Inferior parietal cortex (tissue), 1 donor: Measurements from ENCODE around the gene POMC.
"Not testable (repeated sequence)": the region's sequence is repeated elsewhere in the genome, so short reads cannot be mapped to it uniquely, and the experiment has no call there.

ENCODE experiments used
- DNase-seq: peaks from one replicate; pipeline ENCODE4 v3.0.0-alpha.2; 2016; ENCODE audit errors: extremely low spot score

Gene POMC

DNA sequence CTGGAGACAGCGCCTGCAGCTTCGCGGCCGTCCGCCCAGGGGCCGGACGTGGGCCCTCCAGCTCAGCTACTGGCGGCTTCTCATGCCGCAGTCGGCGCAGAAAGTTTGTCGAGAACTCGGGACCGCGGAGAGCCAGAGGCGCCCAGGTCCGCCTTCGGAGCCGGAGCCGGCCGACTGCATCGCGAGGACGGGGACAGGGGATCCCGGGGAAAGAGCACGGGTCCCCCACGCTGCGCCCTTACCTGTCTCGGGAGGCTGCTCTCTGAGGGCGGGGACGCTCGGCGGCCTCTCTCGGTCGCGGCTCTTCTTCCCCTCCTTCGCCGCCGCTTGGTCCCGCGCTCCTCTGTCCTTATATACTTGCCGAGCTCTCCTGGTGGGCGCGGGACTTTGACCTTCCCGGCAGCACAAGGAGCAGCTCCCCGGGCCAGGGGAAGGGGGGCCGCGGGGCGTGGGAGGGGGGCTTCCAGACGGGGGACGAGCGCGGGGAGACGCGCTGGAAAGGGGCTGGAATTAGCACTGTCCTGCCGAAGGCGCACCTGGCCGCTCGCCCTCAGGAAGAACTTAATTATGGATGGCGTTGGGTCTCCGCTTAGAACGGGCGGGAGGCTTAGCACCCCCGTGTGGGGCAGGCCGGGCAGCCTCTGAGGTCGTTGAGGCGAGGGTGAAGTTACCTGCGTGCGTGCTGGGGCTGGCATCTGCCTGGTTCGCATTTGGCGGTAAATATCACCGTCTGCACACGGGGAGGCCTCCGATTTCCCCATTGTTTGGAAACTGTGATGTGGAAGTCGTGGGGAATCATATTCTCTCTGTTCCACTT is at the start of gene POMC:
POMC (minus strand) TSS at position 325 of the 817 bp plus-strand sequence. CDS start 3,808 bp downstream, outside the sequence.
- DNase-seq = no peak

DNA sequence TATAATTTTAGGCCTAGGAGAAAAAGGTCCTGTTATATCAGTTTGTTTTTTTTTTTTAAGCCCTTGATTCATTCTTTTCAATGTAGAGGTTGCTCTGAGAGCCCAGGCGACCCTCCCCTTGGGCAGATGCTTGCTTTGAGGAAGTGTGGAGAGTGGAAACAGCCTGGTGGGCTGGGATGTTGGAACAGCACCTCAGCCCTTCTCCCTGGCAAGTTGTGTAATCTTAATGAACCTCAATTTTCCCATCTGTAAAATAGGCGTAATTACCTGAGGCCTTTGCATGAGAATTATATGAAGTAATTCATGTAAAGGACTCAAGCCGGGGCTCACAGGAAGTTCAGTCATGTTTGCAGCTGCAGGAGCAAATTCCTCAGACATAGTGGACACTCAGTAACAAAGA is 49.7 kb upstream of the POMC start:
- no peak for DNase-seq

DNA sequence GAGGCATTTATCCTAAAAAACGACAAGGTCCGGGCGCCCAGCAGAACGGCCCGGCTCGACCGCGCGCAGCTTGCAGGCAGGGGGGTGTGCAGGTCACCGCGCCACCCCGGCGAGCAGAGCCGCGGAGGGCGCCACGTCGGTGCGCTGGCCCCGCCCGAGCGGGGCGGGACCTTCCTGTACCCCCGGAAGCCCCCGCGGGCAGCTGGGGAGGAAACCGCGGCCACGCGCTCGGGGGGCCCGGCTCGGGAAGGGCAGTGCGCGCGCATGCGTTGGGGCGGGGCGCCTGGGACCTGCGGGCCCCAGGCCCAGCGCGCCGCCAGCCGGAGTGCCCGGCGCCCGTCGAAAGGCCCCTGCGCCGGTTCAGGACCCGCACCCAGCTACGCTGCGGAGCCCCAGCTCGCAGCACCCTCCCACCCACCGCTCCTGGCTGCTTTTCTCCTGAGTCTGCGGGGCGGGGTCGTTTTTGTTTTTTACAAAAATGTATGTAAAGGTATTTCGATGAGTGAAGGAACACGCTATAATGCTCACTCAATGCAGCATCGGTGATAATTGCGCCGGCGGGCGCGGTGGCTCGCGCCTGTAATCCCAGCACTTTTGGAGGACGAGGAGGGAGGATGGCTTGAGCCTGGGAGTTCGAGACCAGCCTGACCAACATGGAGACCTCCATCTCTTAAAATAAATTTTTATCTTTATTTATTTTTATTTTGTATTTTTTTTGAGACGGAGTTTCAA is 47.7 kb upstream of the POMC start:
- no peak for DNase-seq

DNA sequence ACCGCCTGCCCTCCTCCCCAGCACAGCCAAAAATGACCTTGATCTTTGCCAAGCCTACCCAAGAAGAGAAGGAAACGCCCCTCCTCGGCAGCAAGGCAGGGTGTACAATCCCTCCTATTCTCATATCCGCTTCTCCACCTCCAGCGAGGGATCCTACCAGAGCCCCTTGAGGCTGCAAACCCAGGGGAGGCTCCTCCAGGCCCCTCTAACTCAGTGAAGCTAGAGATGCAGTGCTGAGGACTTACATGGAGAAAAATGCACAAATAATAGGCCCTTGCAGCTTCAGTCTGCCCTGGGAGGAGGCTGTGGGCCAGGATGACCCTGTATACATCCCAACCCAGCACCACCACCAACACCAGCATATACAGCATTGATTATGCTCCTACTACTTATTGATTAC is 46.9 kb upstream of the POMC start:
- no peak for DNase-seq

DNA sequence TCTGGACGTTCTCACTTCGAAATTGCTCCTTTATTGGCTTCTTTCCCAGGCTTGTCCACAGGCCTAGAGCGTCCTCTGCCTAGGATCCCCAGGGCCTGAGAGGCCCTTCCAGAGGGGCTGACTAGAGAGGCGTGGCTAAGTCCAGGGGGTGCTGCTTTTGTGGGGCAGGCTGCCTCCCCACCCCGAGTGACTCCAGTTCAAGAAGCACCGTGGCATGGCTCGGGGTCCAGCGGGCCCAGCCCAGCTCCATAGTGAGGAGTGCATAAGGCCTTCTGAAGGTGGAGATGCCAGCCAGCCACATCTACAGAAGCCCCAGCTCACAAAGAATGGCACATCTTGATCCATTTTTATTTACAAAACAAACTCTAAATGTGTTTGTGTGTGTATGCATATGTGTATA is 44.8 kb upstream of the POMC start:
- no peak for DNase-seq

DNA sequence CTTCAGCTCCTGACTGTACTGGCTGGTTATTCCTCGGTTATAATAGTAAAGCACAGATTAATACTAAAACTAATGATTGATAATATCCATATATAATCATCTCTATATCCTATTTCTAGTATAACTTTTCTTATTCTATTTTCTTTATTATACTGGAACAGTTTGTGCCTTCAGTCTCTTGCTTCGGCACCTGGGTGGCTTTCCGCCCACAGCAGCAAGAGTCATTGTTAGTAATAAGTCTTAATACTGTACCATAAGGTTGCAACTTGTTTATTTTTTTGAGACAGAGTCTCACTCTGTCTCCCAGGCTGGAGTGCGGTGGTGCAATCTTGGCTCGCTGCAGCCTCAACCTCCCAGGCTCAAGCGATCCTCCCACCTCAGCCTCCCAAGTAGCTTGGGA is 42.5 kb upstream of the POMC start:
- DNase-seq = not testable (repeated sequence)

DNA sequence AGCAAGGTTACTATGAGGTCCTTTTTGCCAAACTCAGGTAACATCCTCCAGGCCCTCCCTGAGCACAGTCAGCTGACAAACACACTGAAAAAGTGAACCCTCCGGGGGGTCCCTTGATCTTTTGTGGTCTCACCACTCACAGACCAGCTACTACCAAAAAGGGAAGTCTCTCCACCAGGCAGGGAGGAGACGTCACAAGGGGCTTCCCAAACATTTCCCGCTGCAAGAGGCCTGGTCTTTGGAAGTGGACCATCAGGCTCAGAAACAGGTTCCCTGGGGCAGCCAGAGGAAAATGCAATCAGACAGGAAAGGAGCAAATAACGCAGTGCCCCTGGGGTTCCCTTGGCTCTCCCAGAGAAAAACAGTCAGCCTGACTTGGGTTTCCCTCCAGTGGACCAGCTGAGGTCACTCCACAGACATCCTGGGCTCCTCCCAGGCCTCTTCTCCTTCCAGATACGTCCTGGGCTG is 38.7 kb upstream of the POMC start:
- DNase-seq = no peak

DNA sequence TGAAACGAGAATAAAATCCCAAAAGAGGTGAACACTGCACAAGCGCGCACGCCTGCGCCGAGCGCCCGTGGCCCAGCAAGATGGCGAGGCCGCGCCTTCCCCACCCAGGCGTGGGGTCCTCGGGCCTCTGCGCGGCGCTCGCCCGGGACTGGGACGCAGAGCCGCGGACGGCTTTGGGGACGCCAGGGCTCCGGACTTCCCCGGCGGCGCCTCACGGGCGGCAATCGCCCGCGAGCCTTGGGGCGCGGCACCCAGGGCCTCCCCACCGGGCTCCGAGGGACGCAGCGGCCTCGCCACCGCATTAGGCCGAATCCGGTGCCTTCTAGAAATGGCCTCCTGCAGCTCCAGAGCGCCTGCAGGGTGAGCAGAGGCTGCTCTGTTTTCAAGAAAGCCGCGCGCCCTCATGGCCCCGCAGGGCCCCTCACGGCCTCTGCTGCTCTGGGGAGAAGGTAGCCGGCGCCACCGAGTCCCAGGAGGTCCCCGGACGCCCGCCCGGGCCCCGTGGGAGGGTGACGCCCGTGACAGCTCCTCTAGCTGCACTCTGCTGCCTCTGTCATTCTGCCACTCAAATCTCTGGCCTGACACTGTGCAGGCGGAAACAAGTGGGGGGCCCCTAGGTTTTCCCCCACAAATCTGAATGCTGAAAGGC is 35.9 kb upstream of the POMC start:
- no peak for DNase-seq

DNA sequence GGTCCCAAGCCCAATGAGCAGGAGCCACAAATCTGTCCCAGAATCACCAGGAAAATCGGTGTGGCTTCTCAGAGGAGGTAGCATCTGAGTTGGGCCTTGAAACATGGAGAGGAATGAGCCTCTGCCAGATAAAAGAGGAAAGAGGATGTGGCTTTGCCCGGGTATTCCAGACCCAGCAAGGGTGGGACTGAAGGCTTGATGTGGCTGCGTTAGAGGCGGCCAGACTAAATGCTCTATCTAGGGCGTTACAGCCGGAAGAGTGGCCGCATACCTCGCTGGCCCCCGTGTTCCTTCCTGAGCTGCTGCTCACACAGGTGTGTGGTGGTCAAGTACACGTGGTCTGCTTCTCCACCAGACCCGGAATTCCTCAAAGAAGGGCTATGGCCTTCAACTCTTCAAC is 33.9 kb upstream of the POMC start:
- DNase-seq = no peak

DNA sequence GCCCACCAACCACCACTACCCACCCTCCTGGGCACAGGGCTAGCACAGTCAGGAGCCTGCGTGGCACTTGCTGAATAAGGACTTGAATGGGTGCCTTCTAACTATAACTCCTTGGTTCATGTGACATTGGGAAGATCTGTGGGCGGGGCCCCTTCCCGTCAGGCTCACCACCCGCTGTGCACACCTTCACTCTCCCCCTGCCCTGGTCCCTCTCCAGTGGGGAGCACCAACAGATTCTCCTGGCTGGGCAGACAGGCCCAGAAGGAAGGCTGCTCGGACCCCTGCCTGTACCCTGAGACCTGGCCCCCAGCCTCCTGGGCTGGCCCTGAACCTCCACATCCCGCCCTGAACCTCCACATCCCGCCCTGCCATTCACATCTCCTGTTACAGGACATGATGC is 33.4 kb upstream of the POMC start:
- DNase-seq = no peak

DNA sequence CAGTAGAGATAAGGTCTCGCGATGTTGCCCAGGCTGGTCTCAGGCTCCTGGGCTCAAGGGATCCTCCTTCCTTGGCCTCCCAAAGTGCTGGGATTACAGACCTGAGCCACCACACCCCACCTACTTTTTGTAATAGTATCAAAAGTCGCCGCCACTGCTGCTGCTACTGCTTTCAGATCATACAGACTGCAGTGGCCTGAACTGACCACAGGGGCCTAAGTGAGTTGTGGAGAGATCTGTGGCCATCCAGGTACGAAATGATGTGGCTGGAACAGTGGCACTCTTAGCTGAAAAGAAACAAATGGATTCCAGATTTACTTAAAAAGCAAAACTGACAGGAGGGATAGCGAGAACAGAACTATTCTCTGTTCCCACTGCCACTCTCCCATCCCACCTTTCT is 32.9 kb upstream of the POMC start:
- DNase-seq = no peak

DNA sequence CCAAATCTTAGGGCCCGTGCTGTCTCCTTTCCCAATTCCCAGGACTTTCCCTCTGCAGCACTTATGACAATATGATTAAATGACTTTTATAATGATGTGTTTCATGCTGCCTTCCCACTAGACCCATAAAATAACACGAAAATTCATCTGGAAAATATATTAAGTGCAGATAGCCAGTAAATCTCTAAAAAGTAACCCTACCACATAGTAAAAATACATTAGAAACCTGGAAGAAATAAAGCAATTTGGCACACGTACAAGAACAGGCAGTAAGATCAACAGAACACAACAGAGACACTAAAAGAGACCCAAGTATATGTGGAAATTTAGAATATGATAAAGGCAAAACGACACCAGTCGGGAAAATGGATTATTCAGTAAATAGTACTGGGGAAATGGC is 30.2 kb upstream of the POMC start:
- no peak for DNase-seq

DNA sequence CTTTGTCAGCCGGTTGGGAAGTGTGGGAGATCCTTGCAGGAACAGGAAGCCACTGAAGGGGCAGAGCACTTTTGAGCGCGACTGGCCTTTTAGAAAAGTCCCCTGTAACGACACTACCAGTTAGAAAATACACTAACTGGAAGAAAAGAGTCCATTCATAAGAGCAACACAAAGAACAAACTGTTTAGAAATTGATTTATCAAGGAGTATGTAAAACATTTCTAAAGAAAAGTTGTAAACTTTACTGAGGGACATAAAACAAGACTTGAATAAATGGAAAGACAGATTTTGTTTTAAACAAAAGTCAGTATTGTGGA is 29.8 kb upstream of the POMC start:
- DNase-seq = no peak

DNA sequence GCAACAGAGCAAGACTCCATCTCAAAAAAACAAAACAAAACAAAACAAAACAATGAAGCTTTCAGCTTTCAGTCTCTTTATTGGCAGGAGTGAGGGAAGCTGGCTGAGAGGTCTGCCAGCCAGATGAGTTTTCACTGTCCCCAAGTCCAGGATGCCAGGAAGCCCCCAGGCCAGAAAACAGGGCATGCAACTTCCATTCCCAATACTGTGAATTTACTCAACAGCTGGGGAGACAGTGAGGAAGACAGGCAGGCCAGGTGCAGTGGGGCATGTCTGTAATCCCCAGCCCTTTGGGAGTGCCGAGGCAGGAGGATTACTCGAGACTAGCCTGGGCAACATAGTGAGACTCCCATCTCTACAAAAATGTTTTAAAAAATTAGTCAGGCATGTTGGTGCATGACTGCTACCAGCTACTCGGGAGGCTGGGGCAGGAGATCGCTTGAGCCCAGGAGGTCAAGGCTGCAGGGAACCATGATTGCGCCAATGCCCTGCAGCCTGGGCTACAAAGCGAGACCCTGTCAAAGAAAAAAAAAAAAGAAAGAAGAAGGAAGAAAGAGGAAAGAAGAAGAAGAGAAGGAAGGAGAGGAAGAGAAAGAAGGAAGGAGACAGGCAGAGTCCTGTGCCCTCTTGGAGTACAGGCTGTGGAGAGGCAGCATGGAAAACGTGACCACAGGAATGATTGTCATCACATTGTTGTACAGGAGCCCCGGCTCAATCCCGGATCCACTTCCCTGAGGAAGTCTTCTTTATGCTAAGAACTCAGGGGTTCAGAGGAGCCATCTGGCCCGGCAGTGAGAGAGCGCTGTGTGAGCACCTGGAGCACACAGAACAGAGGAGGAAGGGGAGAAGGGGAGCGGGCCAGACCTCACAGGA is 29.2 kb upstream of the POMC start:
- DNase-seq = no peak

DNA sequence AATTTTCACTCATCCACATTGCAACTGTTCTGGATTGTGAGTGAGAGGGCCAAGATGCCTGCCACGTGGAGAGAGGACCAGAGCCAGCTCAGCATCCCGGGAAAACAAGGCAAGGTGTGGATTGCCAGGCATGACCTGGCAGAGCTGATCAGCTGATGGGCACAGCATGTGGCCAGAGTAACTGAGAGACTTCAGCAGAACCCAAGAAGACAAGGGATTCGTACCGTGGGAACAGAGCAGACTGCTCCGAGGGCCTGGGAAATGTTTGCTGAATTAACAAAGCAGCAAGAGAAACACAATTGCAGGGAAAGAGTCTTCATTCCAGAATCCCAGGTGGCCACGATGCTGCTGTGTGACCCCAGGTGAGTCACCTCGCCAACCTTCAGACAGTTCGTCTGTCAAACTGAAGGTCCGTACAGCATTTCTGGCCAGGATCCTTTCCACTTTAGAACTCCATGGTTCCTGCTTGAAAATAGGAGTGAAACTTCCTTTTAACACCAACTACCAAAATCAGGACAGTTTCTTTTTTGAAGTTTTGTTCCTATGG is 26.3 kb upstream of the POMC start:
- DNase-seq = no peak

DNA sequence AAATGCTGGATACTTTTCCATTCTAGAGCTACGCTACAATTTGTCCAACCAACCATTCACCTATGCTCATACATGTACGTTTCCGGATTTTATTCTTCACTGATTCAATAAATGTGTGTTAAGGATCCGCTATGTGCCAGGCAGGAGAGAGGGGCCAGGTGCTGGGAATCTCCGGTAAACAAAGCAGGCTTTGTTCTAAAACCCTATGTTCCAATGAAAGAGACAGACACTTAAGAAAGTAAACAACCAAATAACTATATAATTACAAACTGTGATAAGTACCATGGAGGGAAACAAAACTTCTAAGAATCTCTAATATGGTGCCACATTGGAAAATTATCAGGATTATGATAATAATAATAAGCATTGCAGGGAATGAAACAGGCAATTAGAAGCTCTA is 22.2 kb upstream of the POMC start:
- DNase-seq = no peak

DNA sequence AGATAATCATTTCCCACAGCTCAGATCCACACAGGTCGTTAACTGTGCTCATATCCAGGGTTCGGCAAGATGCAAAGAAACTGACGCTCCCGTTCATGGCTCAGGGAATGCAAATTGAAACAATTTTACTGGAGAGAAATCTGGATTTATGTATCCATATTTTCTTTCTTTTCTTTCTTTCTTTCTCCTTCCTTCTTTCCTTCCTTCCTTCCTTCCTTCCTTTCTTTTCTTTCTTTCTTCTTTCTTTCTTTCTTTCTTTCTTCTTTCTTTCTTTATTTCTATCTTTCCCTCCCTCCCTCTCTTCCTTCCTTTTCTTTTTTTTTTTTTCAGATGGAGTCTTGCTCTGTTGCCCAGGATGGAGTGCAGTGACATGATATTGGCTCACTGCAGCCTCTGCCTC is 20.0 kb upstream of the POMC start:
- DNase-seq = no peak

DNA sequence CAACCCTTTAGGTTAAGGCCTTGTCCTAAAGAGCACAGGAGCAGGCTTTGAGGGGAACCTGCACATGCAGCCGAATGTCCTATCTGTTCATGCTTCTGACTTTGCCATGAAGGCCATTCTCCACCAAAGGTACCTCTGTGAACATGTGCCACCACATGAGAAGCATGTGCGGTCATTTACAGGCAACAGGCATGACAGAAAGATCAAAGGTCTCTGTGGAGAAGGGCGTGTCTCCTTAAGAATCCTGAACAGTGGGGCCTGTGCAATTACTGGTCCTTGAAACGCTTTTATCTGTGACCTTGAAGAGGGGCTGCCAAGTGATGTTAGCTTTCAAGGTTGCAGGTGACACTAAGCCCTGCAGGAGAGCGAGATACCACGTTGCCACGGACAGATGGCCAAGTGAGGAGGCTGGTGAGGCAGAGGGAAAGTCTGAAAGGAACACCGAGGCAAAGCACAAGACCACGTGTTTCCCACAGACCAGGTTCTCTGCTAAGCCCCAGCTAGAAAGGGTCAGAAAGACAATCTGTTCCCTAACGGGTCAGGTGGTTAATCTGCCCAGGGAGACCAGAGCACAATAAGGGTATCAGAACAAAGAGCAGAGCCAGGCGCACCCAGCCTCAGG is 19.5 kb upstream of the POMC start:
- DNase-seq = no peak

DNA sequence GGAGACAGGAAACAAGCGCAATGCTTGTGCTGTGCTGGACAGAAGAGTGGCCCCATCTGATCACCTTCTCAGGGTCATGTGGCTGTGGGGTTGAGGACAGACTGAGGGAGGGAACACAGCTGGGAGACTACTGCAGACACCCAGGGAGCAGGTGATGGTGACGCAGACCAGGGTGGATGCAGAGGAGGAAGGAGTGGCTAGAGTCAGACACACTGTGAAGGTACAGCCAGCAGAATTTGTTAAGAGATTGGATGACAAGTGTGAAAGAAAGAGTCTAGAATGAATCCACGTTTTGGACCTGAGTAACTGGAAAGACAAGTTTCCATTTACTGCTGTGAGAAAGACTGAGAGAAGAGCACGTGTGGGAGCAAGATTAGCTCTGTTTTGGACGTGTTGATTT is 15.9 kb upstream of the POMC start:
- no peak for DNase-seq

DNA sequence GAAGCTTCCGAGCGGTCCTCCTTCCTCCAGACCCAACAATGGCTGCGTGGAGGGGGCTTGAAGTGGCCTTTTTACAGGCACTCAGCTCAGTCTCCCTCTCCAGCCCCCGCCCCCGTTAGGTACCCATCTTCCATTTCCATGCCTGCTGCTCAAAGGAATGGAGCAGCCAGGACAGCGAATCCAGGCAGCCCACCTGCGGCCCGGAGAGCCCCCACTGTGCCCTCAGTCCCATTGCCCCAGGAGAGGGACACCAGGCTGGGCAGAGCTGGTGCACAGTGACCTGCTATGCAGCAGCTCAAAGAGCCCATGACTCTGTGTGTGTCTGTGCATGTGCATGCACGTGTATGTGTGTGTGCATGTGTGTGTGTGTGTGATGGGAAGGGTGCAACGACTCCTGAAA is 10.6 kb upstream of the POMC start:
- no peak for DNase-seq

DNA sequence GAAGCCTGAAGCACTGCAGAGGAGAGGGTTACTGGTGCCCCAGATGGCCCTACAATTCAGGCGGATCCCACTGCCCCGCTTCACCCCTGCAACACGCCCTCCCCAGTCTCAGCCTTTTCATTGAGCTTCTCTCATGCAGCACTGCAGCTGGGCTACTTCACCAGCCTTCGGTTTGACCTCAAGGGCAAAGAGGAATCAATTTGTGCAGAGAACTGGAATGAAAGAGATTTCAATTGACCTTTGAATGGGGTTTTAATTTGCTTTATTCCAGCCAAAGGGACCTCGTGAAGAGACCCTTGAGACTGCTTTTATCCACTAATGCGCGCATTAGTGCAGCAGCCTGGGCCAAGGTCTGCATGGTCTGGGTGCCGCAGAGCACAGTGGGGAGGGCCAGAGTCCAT is 8.8 kb upstream of the POMC start:
- no peak for DNase-seq
